WERI-Rb-1 (cell line): Measurements from ENCODE around the gene MLIP.

Experiments
- DNase-seq: peaks from one replicate; pipeline ENCODE4 v3.0.0-alpha.2; 2020
- H3K27ac ChIP-seq: fragments of 250-450 bp; sonication (Bioruptor Pico); 2 replicates; pipeline ENCODE4 v1.5.1; 2020; ENCODE audit warnings: mild to moderate bottlenecking, moderate library complexity
- H3K27me3 ChIP-seq: fragments of 250-450 bp; sonication (Bioruptor Pico); 2 replicates; pipeline ENCODE4 v1.5.1; 2021; ENCODE audit warnings: mild to moderate bottlenecking, low read depth, moderate library complexity; ENCODE audit not compliant: insufficient read depth, severe bottlenecking
- H3K36me3 ChIP-seq: fragments of 250-450 bp; sonication (Bioruptor Pico); 2 replicates; pipeline ENCODE4 v1.5.1; 2020; ENCODE audit warnings: mild to moderate bottlenecking, moderate library complexity
- H3K4me3 ChIP-seq: 2 replicates; pipeline ENCODE4 v1.5.1; 2011; ENCODE audit warnings: low read depth, mild to moderate bottlenecking, control low read depth, low read length
- H3K9me3 ChIP-seq: fragments of 250-450 bp; sonication (Bioruptor Pico); 2 replicates; pipeline ENCODE4 v1.5.1; 2021; ENCODE audit warnings: mild to moderate bottlenecking, moderate library complexity; ENCODE audit not compliant: severe bottlenecking
- TF ChIP-seq, protein P1 (sequence below): IDR thresholded peaks from 2 replicates; pipeline ENCODE4 v1.5.1; 2011; ENCODE audit warnings: low read depth, mild to moderate bottlenecking, control low read depth, inconsistent platforms, low read length

MLIP gene

GRCh38 chr6:54098450-54099044, 12.7 kb upstream of the MLIP start:
- no peak for DNase-seq
- Histone ChIP-seq H3K36me3 (no peaks in the 10 kb centered on the region), H3K27ac (no peak overlapping the region), H3K4me3 (no peak overlapping the region), H3K27me3 (peaks cover 55% of the 10 kb centered on the region), H3K9me3 (no peaks in the 10 kb centered on the region)
- TF ChIP-seq, protein P1, sequence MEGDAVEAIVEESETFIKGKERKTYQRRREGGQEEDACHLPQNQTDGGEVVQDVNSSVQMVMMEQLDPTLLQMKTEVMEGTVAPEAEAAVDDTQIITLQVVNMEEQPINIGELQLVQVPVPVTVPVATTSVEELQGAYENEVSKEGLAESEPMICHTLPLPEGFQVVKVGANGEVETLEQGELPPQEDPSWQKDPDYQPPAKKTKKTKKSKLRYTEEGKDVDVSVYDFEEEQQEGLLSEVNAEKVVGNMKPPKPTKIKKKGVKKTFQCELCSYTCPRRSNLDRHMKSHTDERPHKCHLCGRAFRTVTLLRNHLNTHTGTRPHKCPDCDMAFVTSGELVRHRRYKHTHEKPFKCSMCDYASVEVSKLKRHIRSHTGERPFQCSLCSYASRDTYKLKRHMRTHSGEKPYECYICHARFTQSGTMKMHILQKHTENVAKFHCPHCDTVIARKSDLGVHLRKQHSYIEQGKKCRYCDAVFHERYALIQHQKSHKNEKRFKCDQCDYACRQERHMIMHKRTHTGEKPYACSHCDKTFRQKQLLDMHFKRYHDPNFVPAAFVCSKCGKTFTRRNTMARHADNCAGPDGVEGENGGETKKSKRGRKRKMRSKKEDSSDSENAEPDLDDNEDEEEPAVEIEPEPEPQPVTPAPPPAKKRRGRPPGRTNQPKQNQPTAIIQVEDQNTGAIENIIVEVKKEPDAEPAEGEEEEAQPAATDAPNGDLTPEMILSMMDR, result no peak

GRCh38 chr6:54099225-54099624, 12.0 kb upstream of the MLIP start:
- Histone ChIP-seq H3K36me3 (no peaks in the 10 kb centered on the region), H3K27ac (no peak overlapping the region), H3K9me3 (no peaks in the 10 kb centered on the region), H3K27me3 (peaks cover 52% of the 10 kb centered on the region), H3K4me3 (no peak overlapping the region)
- no peak for DNase-seq
- TF ChIP-seq, protein P1, result no peak

- Histone ChIP-seq H3K27ac (no peak overlapping the region), H3K9me3 (no peaks in the 10 kb centered on the region), H3K4me3 (no peak overlapping the region), H3K27me3 (peaks cover 53% of the 10 kb centered on the region), H3K36me3 (no peaks in the 10 kb centered on the region)
- TF ChIP-seq, protein P1, result no peak
- DNase-seq, result no peak
Observed at GRCh38 chr6:54100411-54101006, 10.7 kb upstream of the MLIP start.

DNA sequence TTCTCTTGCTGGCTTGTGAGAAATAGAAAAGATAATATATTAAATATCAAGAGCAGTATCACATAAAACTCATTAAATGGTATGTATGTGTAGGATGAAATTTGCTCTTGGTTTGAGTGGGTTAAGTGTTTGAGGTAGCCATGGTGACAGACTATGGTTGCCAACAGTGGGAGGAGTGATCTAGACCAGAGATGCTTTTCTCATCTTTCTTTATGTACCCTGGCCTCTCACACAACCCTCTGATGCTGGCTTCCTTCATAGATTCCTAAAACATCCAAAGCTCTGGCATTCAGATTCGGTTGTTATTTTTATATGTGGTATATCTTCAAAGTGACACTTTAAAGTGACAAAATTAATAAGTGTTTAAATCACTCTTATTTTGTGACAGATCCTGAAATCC, 9.0 kb upstream of the MLIP start:
- H3K27me3 ChIP-seq, result peaks cover 48% of the 10 kb centered on the region
- no peak for DNase-seq
- no peaks in the 10 kb centered on the region for H3K9me3 ChIP-seq
- H3K27ac ChIP-seq, result no peak overlapping the region
- H3K4me3 ChIP-seq, result no peak overlapping the region
- TF ChIP-seq, protein P1, result no peak
- no peaks in the 10 kb centered on the region for H3K36me3 ChIP-seq

- H3K36me3 ChIP-seq, result no peaks in the 10 kb centered on the region
- no peak overlapping the region for H3K27ac ChIP-seq
- no peak overlapping the region for H3K4me3 ChIP-seq
- TF ChIP-seq, protein P1, result no peak
- peaks cover 48% of the 10 kb centered on the region for H3K27me3 ChIP-seq
- H3K9me3 ChIP-seq, result no peaks in the 10 kb centered on the region
- no peak for DNase-seq
Observed at GRCh38 chr6:54103497-54103896, 7.7 kb upstream of the MLIP start.

GRCh38 chr6:54106727-54107126, 4.5 kb upstream of the MLIP start:
- Histone ChIP-seq H3K36me3 (no peaks in the 10 kb centered on the region), H3K27ac (no peak overlapping the region), H3K27me3 (peaks cover 45% of the 10 kb centered on the region), H3K9me3 (no peaks in the 10 kb centered on the region), H3K4me3 (no peak overlapping the region)
- TF ChIP-seq, protein P1, result no peak
- DNase-seq, result no peak
